WTC11 (cell line): ENCODE data around the gene LIMA1.

Experiments used
- ARID4B ChIP-seq: sonication (generic); formaldehyde crosslinking; IDR thresholded peaks from 2 replicates; pipeline ENCODE4 v1.8.0; 2023; ENCODE audit warnings: missing genetic modification reagents, mild to moderate bottlenecking, borderline replicate concordance
- ATF1 ChIP-seq: sonication (generic); formaldehyde crosslinking; IDR thresholded peaks from 2 replicates; pipeline ENCODE4 v1.8.1; 2023; ENCODE audit warnings: mild to moderate bottlenecking, moderate library complexity, missing genetic modification reagents
- ATF3 ChIP-seq: sonication (generic); formaldehyde crosslinking; conservative IDR thresholded peaks from 2 replicates; pipeline ENCODE4 v1.8.1; 2022; ENCODE audit warnings: mild to moderate bottlenecking, missing genetic modification reagents
- ATF6 ChIP-seq: sonication (generic); formaldehyde crosslinking; IDR thresholded peaks from 2 replicates; pipeline ENCODE4 v1.8.1; 2023; ENCODE audit warnings: mild to moderate bottlenecking, missing genetic modification reagents
- CBFB ChIP-seq: sonication (generic); formaldehyde crosslinking; IDR thresholded peaks from 2 replicates; pipeline ENCODE4 v1.8.1; 2022; ENCODE audit warnings: mild to moderate bottlenecking, low read depth, missing genetic modification reagents
- CTCF ChIP-seq: fragments of 200-600 bp; IDR thresholded peaks from 2 replicates; pipeline ENCODE4 v1.8.0; 2022; ENCODE audit warnings: antibody characterized with exemption
- ETV6 ChIP-seq: sonication (generic); formaldehyde crosslinking; IDR thresholded peaks from 2 replicates; pipeline ENCODE4 v1.8.1; 2022; ENCODE audit warnings: mild to moderate bottlenecking, missing genetic modification reagents
- PRDM15 ChIP-seq: sonication (generic); formaldehyde crosslinking; IDR thresholded peaks from 2 replicates; pipeline ENCODE4 v1.8.0; 2022; ENCODE audit warnings: missing genetic modification reagents
- PRRX2 ChIP-seq: fragments of 250-450 bp; sonication (Bioruptor Pico); IDR thresholded peaks from 2 replicates; pipeline ENCODE4 v1.8.0; 2021; ENCODE audit warnings: mild to moderate bottlenecking
- SP1 ChIP-seq: sonication (generic); formaldehyde crosslinking; conservative IDR thresholded peaks from 2 replicates; pipeline ENCODE4 v1.8.1; 2022; ENCODE audit warnings: missing genetic modification reagents
- USF2 ChIP-seq: sonication (generic); formaldehyde crosslinking; IDR thresholded peaks from 2 replicates; pipeline ENCODE4 v1.8.1; 2023; ENCODE audit warnings: mild to moderate bottlenecking, missing genetic modification reagents, moderate library complexity
- ZBTB21 ChIP-seq: sonication (generic); formaldehyde crosslinking; IDR thresholded peaks from 2 replicates; pipeline ENCODE4 v1.8.1; 2023; ENCODE audit warnings: mild to moderate bottlenecking, missing genetic modification reagents, borderline replicate concordance
- ZNF671 ChIP-seq: fragments of 250-450 bp; sonication (Bioruptor Pico); IDR thresholded peaks from 2 replicates; pipeline ENCODE4 v1.8.0; 2021; ENCODE audit warnings: mild to moderate bottlenecking

- TF ChIP-seq ATF1 (CRISPR knock-in tag) (no peak), CTCF (no peak), ARID4B (CRISPR knock-in tag) (no peak), USF2 (CRISPR knock-in tag) (no peak), ZBTB21 (CRISPR knock-in tag) (no peak), ATF3 (CRISPR knock-in tag) (no peak), PRDM15 (CRISPR knock-in tag) (no peak), ZNF671 (CRISPR knock-in tag) (no peak), ETV6 (CRISPR knock-in tag) (no peak), PRRX2 (no peak), ATF6 (CRISPR knock-in tag) (no peak), SP1 (CRISPR knock-in tag) (no peak), CBFB (CRISPR knock-in tag) (no peak)
These were observed 42.6 kb upstream of the LIMA1 start for GRCh38 chr12:50325890-50326391.
